NCI-H460 (cell line): ENCODE measurements around the gene SENP7. TPM values are rescaled to one million over a fixed set of nuclear protein-coding genes. Genes with fewer than 3 reads are reported as not detected.

Experiments
- small RNA-seq, 2 experiments: library from RNA; depleted of rRNA; stranded (forward); fragments of <200 nt; gene quantifications; one replicate each; pipeline ENCODE3, GENCODE V24; 2014
- total RNA-seq: library from RNA; depleted of rRNA; stranded (reverse); fragments of >200 nt; shearing (Covaris generic); gene quantifications from 2 replicates; pipeline ENCODE4 v1.2.3, GENCODE V29; 2014; rRNA removed

The SENP7 gene
- total RNA-seq, 1 experiment from 2014 or later, result 12.1 TPM

Small RNAs within 50 kb of the gene (small RNA-seq; reads per million reads assigned to genes)
- gene RF00019, result 0 reads per million in 2 experiments

Other genes starting within 250 kb of the SENP7 start
- gene IMPG2, start 192.6 kb downstream of the SENP7 start, total RNA-seq, result 0.12 TPM in 1 of 2 replicates, not detected in the other
- 36.4 and 42.0 TPM in 2 replicates for gene TRMT10C, start 48.7 kb upstream of the SENP7 start, total RNA-seq
- 88.8 and 97.0 TPM in 2 replicates for gene PCNP, start 61.0 kb upstream of the SENP7 start, total RNA-seq
- 22.5 and 23.8 TPM in 2 replicates for gene ZBTB11, start 163.9 kb upstream of the SENP7 start, total RNA-seq
- 2,475 and 2,743 TPM in 2 replicates for gene RPL24, start 173.5 kb upstream of the SENP7 start, total RNA-seq
- 13.6 and 14.9 TPM in 2 replicates for gene CEP97, start 211.4 kb upstream of the SENP7 start, total RNA-seq